ENCODE data around the gene SRP14.
"Not testable (repeated sequence)": the region's sequence is repeated elsewhere in the genome, so short reads cannot be mapped to it uniquely, and the experiment has no call there.

SRP14 gene

GRCh38 chr15:39997031-39997430 is 42.0 kb downstream of the SRP14 start:
- H3K36me3 ChIP-seq (ENCODE audit: control insufficient read depth, insufficient read depth, low read length): peaks cover 90% of the 10 kb centered on the region
- no peak overlapping the region for H3K27ac ChIP-seq (ENCODE audit: low read depth, low read length)
- H3K9ac ChIP-seq (ENCODE audit: low read length): no peak overlapping the region
- H3K27me3 ChIP-seq (ENCODE audit: control insufficient read depth, insufficient read depth, low read length): no peaks in the 10 kb centered on the region
- H3K4me3 ChIP-seq (ENCODE audit: low read depth, low read length): no peak overlapping the region
- H3K4me1 ChIP-seq (ENCODE audit: control insufficient read depth, insufficient read depth, low read length): 0 out of 2 replicates have a peak, but pooled peaks cover under 1% of the 10 kb centered on the region
- H3K9me3 ChIP-seq (ENCODE audit: control insufficient read depth, insufficient read depth, low read depth, low read length): no peaks in the 10 kb centered on the region

GRCh38 chr15:39996228-39996627 is 42.8 kb downstream of the SRP14 start:
- not testable (repeated sequence) for H3K4me3 ChIP-seq (ENCODE audit: low read depth, low read length); H3K27ac ChIP-seq (ENCODE audit: low read depth, low read length); H3K27me3 ChIP-seq (ENCODE audit: control insufficient read depth, insufficient read depth, low read length); H3K9me3 ChIP-seq (ENCODE audit: control insufficient read depth, insufficient read depth, low read depth, low read length); H3K4me1 ChIP-seq (ENCODE audit: control insufficient read depth, insufficient read depth, low read length); H3K9ac ChIP-seq (ENCODE audit: low read length)
- H3K36me3 ChIP-seq (ENCODE audit: control insufficient read depth, insufficient read depth, low read length): peaks cover 91% of the 10 kb centered on the region

GRCh38 chr15:39992953-39993352 is 46.0 kb downstream of the SRP14 start:
- H3K27me3 ChIP-seq (ENCODE audit: control insufficient read depth, insufficient read depth, low read length); H3K27ac ChIP-seq (ENCODE audit: low read depth, low read length); H3K9me3 ChIP-seq (ENCODE audit: control insufficient read depth, insufficient read depth, low read depth, low read length); H3K4me3 ChIP-seq (ENCODE audit: low read depth, low read length); H3K4me1 ChIP-seq (ENCODE audit: control insufficient read depth, insufficient read depth, low read length); H3K9ac ChIP-seq (ENCODE audit: low read length): not testable (repeated sequence)
- H3K36me3 ChIP-seq (ENCODE audit: control insufficient read depth, insufficient read depth, low read length): peaks cover 96% of the 10 kb centered on the region

GRCh38 chr15:39990706-39991105 is 48.3 kb downstream of the SRP14 start:
- Histone ChIP-seq H3K27ac (ENCODE audit: low read depth, low read length) (no peak overlapping the region), H3K9me3 (ENCODE audit: control insufficient read depth, insufficient read depth, low read depth, low read length) (no peaks in the 10 kb centered on the region), H3K9ac (ENCODE audit: low read length) (no peak overlapping the region), H3K4me1 (ENCODE audit: control insufficient read depth, insufficient read depth, low read length) (no peaks in the 10 kb centered on the region), H3K27me3 (ENCODE audit: control insufficient read depth, insufficient read depth, low read length) (no peaks in the 10 kb centered on the region), H3K36me3 (ENCODE audit: control insufficient read depth, insufficient read depth, low read length) (peaks cover 94% of the 10 kb centered on the region), H3K4me3 (ENCODE audit: low read depth, low read length) (no peak overlapping the region)

- Histone ChIP-seq H3K36me3 (ENCODE audit: control insufficient read depth, insufficient read depth, low read length) (peaks cover 74% of the 10 kb centered on the region), H3K27me3 (ENCODE audit: control insufficient read depth, insufficient read depth, low read length) (no peaks in the 10 kb centered on the region)
Observed at GRCh38 chr15:39987821-39988220, 51.2 kb downstream of the SRP14 start.

More at GRCh38 chr15:39987821-39988220, 51.2 kb downstream of the SRP14 start:
- Histone ChIP-seq H3K9ac (ENCODE audit: low read length) (no peak overlapping the region), H3K27ac (ENCODE audit: low read depth, low read length) (no peak overlapping the region), H3K4me1 (ENCODE audit: control insufficient read depth, insufficient read depth, low read length) (no peaks in the 10 kb centered on the region), H3K9me3 (ENCODE audit: control insufficient read depth, insufficient read depth, low read depth, low read length) (no peaks in the 10 kb centered on the region), H3K4me3 (ENCODE audit: low read depth, low read length) (no peak overlapping the region)
